ENCODE measurements around the gene SLX4IP.

- TF ChIP-seq JUND (IDR thresholded peaks at IDR 0.05) (no peak), CTCF (IDR thresholded peaks at IDR 0.05 in 2 of 3, conservative IDR thresholded peaks at IDR 0.05 in 1 of 3; ENCODE audit: borderline replicate concordance in 1 of 3, insufficient read depth in 1 of 3, low read depth in 2 of 3, low read length in 2 of 3) (no peak), EZH2 (IDR thresholded peaks at IDR 0.05) (no peak), ZNF274 (IDR thresholded peaks at IDR 0.05; ENCODE audit: low read depth, low read length) (no peak)
Measured at GRCh38 chr20:10610251-10610650, 175.1 kb downstream of the SLX4IP start.

Measured in HCT116 (cell line).